Gastroesophageal sphincter (tissue), 4 donors: ENCODE results near the gene GNLY. TPM values are rescaled to one million over a fixed set of nuclear protein-coding genes. Genes with fewer than 3 reads are reported as not detected.

Experiments
- ATAC-seq: fragments of 150-250 bp; one replicate; pipeline ENCODE4 v1.9.1; 2016; ENCODE audit warnings: mild to moderate bottlenecking, moderate library complexity
- H3K27ac ChIP-seq, 4 donors: fragments of 200-600 bp; sonication (generic) in 3 of 4; 1 replicate in 3 of 4; 2 replicates in 1 of 4; pipeline ENCODE4 v1.5.1; 2016 to 2019
- H3K27me3 ChIP-seq: fragments of 200-600 bp; sonication (generic); one replicate; pipeline ENCODE4 v1.5.1; 2019
- H3K36me3 ChIP-seq, 2 donors: fragments of 200-600 bp; sonication (generic); one replicate each; pipeline ENCODE4 v1.5.1; 2019; ENCODE audit warnings: control low read depth in 1 of 2
- H3K4me1 ChIP-seq, 3 donors: fragments of 200-600 bp; sonication (generic); 1 replicate in 2 of 3; 2 replicates in 1 of 3; pipeline ENCODE4 v1.5.1; 2016 to 2019; ENCODE audit warnings: control low read depth in 2 of 3
- H3K4me3 ChIP-seq, 2 donors: fragments of 200-600 bp; sonication (generic); one replicate each; pipeline ENCODE4 v1.5.1; 2019; ENCODE audit warnings: mild to moderate bottlenecking in 1 of 2, moderate library complexity in 1 of 2
- H3K9me3 ChIP-seq, 3 donors: fragments of 200-600 bp; sonication (generic); one replicate each; pipeline ENCODE4 v1.5.1; 2017 to 2019; ENCODE audit warnings: control low read depth in 2 of 3
- EP300 ChIP-seq: sonication (generic); formaldehyde crosslinking; IDR thresholded peaks from one replicate; pipeline ENCODE4 v1.6.1; 2017; ENCODE audit warnings: antibody characterized with exemption, mild to moderate bottlenecking
- POLR2A ChIP-seq, 2 donors: fragments of 450-650 bp; IDR thresholded peaks; one replicate each; pipeline ENCODE4 v1.6.1; 2017; ENCODE audit warnings: antibody characterized with exemption in 2 of 2, mild to moderate bottlenecking in 2 of 2, moderate library complexity in 1 of 2
- POLR2AphosphoS5 ChIP-seq: sonication (generic); formaldehyde crosslinking; IDR thresholded peaks from one replicate; pipeline ENCODE4 v1.6.1; 2017; ENCODE audit warnings: antibody characterized with exemption
- WGBS, 2 donors: methylation state at CpG; one replicate each; pipeline ENCODE4 v1.1.5; 2018; ENCODE audit warnings: low coverage in 1 of 2; 5-methylcytosine and 5-hydroxymethylcytosine counted together
- total RNA-seq, 4 donors: library from RNA; depleted of rRNA; stranded (reverse); fragments of >200 nt; gene quantifications; one replicate each; pipeline ENCODE4 v1.1.0, GENCODE V29; 2016
- TF ChIP-seq, protein P1 (sequence below), 4 experiments: fragments of 200-600 bp in 2 of 4; fragments of 450-650 bp in 2 of 4; sonication (generic) in 1 of 4; IDR thresholded peaks; one replicate each; pipeline ENCODE4 v1.5.1; 2017 to 2019; ENCODE audit warnings: antibody characterized with exemption in 4 of 4, mild to moderate bottlenecking in 2 of 4, moderate library complexity in 2 of 4

The GNLY gene
- total RNA-seq, 4 donors from 2014 or later = 0.54 to 3.1 TPM; not detected in 2

DNA sequence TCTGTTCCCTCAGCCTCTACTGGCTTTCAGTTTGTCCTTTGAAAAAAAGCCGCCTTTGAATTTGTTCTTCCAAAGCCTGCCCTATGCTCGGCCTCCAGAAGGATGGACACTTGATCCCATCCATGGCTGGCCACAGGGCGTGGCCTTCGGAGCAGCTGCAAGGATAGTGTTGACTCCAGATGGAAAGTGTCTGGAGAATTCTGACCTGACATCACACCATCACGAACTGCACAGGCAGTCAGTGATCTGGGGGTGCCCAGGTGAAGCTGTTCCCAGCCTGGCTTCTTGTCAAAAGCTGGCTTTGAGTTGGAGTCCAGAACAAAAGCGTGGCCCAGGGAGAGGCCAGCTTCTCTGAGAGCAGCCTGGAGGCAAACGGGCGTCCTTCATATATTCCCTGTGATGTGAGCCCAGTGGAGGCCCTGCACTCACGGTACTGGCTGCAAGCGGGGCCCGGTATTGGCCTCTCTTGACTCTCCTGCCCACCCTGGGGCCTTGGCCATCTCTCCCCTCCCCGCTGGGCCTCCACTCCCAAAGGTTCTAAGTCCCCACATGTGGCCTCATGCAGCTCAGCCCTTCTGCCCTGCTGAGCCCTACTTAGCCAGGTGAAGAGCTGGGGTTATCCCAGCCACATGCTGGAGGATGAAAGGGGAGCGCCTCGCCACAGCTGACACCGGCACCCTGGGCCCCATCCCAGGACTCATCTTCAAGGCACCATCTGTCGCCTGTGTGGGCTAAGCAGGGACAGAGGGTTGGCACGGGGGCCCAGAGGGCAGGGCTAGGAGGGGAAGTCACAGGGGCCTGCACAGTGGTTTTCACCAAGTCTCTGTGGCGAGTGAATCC lies 39.2 kb downstream of the GNLY start:
- Histone ChIP-seq H3K9me3 (no peaks in the 10 kb centered on the region), H3K36me3 (no peaks in the 10 kb centered on the region), H3K27me3 (no peaks in the 10 kb centered on the region), H3K4me1 (peaks cover 0 to 57% (median 7%) of the 10 kb centered on the region in 3 donors), H3K4me3 (no peak overlapping the region), H3K27ac (peak overlapping the region in 2 of 4 donors; percentile 12 to 27)
- no peak for ATAC-seq
- 92 to 97% methylated on average over 2 to 5 of the region's 18 CpGs for WGBS, 2 donors
- TF ChIP-seq, protein P1, sequence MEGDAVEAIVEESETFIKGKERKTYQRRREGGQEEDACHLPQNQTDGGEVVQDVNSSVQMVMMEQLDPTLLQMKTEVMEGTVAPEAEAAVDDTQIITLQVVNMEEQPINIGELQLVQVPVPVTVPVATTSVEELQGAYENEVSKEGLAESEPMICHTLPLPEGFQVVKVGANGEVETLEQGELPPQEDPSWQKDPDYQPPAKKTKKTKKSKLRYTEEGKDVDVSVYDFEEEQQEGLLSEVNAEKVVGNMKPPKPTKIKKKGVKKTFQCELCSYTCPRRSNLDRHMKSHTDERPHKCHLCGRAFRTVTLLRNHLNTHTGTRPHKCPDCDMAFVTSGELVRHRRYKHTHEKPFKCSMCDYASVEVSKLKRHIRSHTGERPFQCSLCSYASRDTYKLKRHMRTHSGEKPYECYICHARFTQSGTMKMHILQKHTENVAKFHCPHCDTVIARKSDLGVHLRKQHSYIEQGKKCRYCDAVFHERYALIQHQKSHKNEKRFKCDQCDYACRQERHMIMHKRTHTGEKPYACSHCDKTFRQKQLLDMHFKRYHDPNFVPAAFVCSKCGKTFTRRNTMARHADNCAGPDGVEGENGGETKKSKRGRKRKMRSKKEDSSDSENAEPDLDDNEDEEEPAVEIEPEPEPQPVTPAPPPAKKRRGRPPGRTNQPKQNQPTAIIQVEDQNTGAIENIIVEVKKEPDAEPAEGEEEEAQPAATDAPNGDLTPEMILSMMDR (IDR thresholded peaks at IDR 0.05) = no peak
- TF ChIP-seq POLR2AphosphoS5 (no peak), POLR2A (IDR thresholded peaks at IDR 0.05) (no peak), EP300 (no peak)

DNA sequence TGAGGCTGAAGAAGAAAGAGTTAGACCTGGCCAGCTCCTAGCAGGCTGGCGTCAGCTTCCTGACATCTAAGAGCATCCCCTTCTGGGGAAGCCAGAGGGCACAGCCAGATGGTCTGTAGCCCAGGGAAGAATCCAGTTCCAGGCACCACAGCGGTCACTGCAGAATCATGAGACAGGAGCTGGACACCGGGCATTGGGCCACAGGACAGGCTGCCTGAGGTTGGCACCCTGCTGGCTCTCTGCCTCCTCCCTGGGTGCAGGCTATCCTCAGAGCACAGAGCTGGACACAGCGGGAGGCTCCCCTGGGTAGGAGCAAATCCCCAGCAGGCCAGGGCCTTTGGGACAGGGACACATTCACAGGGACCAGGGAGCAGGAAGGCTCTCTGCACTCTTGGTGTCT lies 39.9 kb downstream of the GNLY start:
- Histone ChIP-seq H3K4me3 (no peak overlapping the region), H3K9me3 (no peaks in the 10 kb centered on the region), H3K36me3 (no peaks in the 10 kb centered on the region), H3K27me3 (no peaks in the 10 kb centered on the region), H3K27ac (no peak overlapping the region), H3K4me1 (peaks cover 0 to 54% (median 7%) of the 10 kb centered on the region in 3 donors)
- 100% methylated on average over 1 of the region's 4 CpGs; no CpG with 5 or more reads in 1 of the 2 donors for WGBS, 2 donors
- TF ChIP-seq POLR2AphosphoS5 (no peak), EP300 (no peak), POLR2A (IDR thresholded peaks at IDR 0.05) (no peak)
- TF ChIP-seq, protein P1 (IDR thresholded peaks at IDR 0.05) = no peak
- no peak for ATAC-seq

DNA sequence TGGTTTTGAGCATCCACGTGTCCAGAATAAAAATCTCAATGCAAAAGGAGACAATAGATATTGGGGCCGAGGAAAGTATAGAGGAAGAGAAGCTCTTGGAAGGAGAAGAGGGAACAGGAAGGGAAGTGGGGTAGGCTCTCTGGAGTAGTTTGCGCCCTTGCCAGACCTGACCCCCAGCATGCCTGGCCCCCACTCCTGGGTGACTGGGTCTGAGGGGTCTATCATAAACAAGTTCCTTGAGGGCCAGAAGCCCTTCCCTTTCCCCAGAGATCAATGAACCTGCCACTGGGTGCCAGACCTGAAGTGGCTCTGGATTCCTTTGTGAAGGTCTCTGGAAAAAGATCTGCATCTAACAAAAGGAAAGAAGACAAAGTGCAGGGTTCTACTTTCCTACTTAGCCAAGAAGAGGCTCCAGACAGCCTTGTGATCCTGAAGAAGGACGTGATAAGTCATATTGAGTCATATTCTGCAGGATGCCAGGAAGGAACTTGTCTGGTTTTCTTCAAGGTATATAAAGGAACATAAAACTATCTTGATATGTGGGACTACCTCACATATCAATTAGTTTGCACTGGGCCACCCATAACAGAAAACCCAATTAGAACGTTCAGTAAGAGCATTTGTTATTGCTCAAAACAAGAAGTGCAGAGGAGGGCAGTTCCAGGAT lies 40.9 kb downstream of the GNLY start:
- Histone ChIP-seq H3K4me3 (no peak overlapping the region), H3K36me3 (no peaks in the 10 kb centered on the region), H3K4me1 (peaks cover 0 to 49% (median 7%) of the 10 kb centered on the region in 3 donors), H3K9me3 (no peaks in the 10 kb centered on the region), H3K27ac (peak overlapping the region in 1 of 4 donors; percentile 12), H3K27me3 (no peaks in the 10 kb centered on the region)
- 58 to 82% methylated on average over 2 to 3 of the region's 5 CpGs for WGBS, 2 donors
- no peak for ATAC-seq
- no peak for TF ChIP-seq POLR2AphosphoS5
- TF ChIP-seq POLR2A (IDR thresholded peaks at IDR 0.05) = no peak
- TF ChIP-seq, protein P1 (IDR thresholded peaks at IDR 0.05) = no peak
- TF ChIP-seq EP300 = no peak

DNA sequence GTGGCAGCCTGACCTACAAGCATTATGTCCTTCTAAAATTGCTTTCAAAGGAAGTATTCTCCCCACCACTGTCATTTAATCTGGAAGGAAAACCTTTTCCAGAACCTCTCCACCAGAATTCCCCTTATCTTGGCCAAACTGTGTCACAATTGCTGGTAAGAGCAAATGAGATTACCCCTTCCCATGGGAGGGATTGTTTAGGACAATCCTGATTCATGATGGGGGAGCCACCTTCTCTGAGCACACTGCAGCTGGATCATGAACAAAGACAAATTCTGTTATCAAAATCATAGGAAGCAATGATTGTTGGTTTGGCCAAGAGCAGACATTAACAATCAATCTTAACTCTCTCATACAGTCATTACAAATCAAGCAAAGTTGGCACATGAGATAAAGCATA lies 41.5 kb downstream of the GNLY start:
- TF ChIP-seq EP300 (no peak), POLR2AphosphoS5 (no peak), POLR2A (IDR thresholded peaks at IDR 0.05) (no peak)
- TF ChIP-seq, protein P1 (IDR thresholded peaks at IDR 0.05) = no peak
- Histone ChIP-seq H3K4me3 (no peak overlapping the region), H3K27ac (peak overlapping the region in 1 of 4 donors; percentile 12), H3K9me3 (no peaks in the 10 kb centered on the region), H3K4me1 (peaks cover 0 to 55% (median 8%) of the 10 kb centered on the region in 3 donors), H3K36me3 (no peaks in the 10 kb centered on the region), H3K27me3 (no peaks in the 10 kb centered on the region)
- no peak for ATAC-seq
